IMR-90 (cell line): ENCODE results near the gene FGF12. TPM values are rescaled to one million over a fixed set of nuclear protein-coding genes. Genes with fewer than 3 reads are reported as not detected.

ENCODE experiments used
- ATAC-seq: fragments of 200-7000 bp; cut with Tn5 transposase; 2 replicates; pipeline ENCODE4 v1.9.1; 2020; ENCODE audit warnings: low read depth, mild to moderate bottlenecking, moderate library complexity
- BruUV-seq: library from RNA; stranded (reverse); fragments of 400-500 nt; replicated peaks from 2 replicates; lab custom pipeline; 2021; lab: Mats Ljungman, UMichigan
- CTCF ChIA-PET: fragments of 300-600 bp; formaldehyde crosslinking; extraction: SDS; loops from one replicate; lab custom pipeline; 2021; ENCODE audit warnings: antibody characterized with exemption; lab: Yijun Ruan, JAX
- POLR2A ChIA-PET: fragments of 300-600 bp; sonication (Branson Sonifier 250); formaldehyde crosslinking; loops from one replicate; lab custom pipeline; 2022; ENCODE audit warnings: antibody characterized with exemption; ENCODE audit not compliant: unreplicated experiment; lab: Charles Lee
- DNase-seq: peaks from one replicate; pipeline ENCODE4 v3.0.0; 2013
- H2AFZ ChIP-seq: replicated peaks from 2 replicates; pipeline ENCODE3; 2013; ENCODE audit warnings: low read length, mild to moderate bottlenecking; ENCODE audit not compliant: poor library complexity
- H2AK5ac ChIP-seq: 2 replicates; pipeline ENCODE4 v1.6.1; 2013; ENCODE audit warnings: low read depth, low read length, inconsistent platforms
- H2AK9ac ChIP-seq: replicated peaks from 2 replicates; pipeline ENCODE3; 2013; ENCODE audit warnings: mild to moderate bottlenecking, low read depth, low read length, moderate library complexity; ENCODE audit not compliant: poor library complexity
- H2BK120ac ChIP-seq: 2 replicates; pipeline ENCODE4 v1.6.1; 2013; ENCODE audit warnings: low read depth, low read length, inconsistent platforms
- H2BK15ac ChIP-seq: 3 replicates; pipeline ENCODE4 v1.6.1; 2013; ENCODE audit warnings: low read depth, low read length, inconsistent platforms
- H2BK20ac ChIP-seq: 2 replicates; pipeline ENCODE4 v1.6.1; 2013; ENCODE audit warnings: low read depth, mild to moderate bottlenecking, inconsistent platforms, low read length, moderate library complexity
- H2BK5ac ChIP-seq: 2 replicates; pipeline ENCODE4 v1.6.1; 2013; ENCODE audit warnings: mild to moderate bottlenecking, low read depth, low read length, inconsistent platforms; ENCODE audit not compliant: poor library complexity, severe bottlenecking
- H3K14ac ChIP-seq: replicated peaks from 2 replicates; pipeline ENCODE4 v1.6.1; 2013; ENCODE audit warnings: low read depth, low read length, inconsistent platforms
- H3K18ac ChIP-seq: 2 replicates; pipeline ENCODE4 v1.6.1; 2013; ENCODE audit warnings: low read depth, low read length, control low read depth
- H3K23ac ChIP-seq: 2 replicates; pipeline ENCODE4 v1.6.1; 2013; ENCODE audit warnings: low read depth, low read length, inconsistent platforms
- H3K27ac ChIP-seq: 2 replicates; pipeline ENCODE4 v1.5.1; 2013; ENCODE audit warnings: mild to moderate bottlenecking, control low read depth, low read length; ENCODE audit not compliant: insufficient read depth
- H3K27me3 ChIP-seq: 2 replicates; pipeline ENCODE4 v1.6.1; 2013; ENCODE audit warnings: low read length; ENCODE audit not compliant: control insufficient read depth, insufficient read depth
- H3K36me3 ChIP-seq: 2 replicates; pipeline ENCODE4 v1.6.1; 2013; ENCODE audit warnings: low read length, mixed read lengths; ENCODE audit not compliant: control insufficient read depth, insufficient read depth
- H3K4ac ChIP-seq: 2 replicates; pipeline ENCODE4 v1.6.1; 2013; ENCODE audit warnings: low read depth, low read length, inconsistent platforms
- H3K4me1 ChIP-seq: 2 replicates; pipeline ENCODE4 v1.6.1; 2013; ENCODE audit warnings: low read length, mixed read lengths; ENCODE audit not compliant: control insufficient read depth, insufficient read depth
- H3K4me2 ChIP-seq: 2 replicates; pipeline ENCODE4 v1.6.1; 2013; ENCODE audit warnings: low read depth, mild to moderate bottlenecking, control low read depth, low read length, moderate library complexity
- H3K4me3 ChIP-seq: 2 replicates; pipeline ENCODE4 v1.5.1; 2013; ENCODE audit warnings: low read depth, mild to moderate bottlenecking, control low read depth, low read length, moderate library complexity; ENCODE audit not compliant: insufficient read depth
- H3K56ac ChIP-seq: 2 replicates; pipeline ENCODE4 v1.6.1; 2013; ENCODE audit warnings: low read length, inconsistent platforms; ENCODE audit not compliant: insufficient read depth; ENCODE audit errors: extremely low read depth
- H3K79me1 ChIP-seq, 2 experiments: 2 replicates each; pipeline ENCODE4 v1.6.1; 2013; ENCODE audit warnings: low read length in 2 of 2, inconsistent platforms in 1 of 2, low read depth in 1 of 2
- H3K9ac ChIP-seq: 2 replicates; pipeline ENCODE4 v1.6.1; 2013; ENCODE audit warnings: low read depth, low read length, control low read depth
- H3K9me1 ChIP-seq: 2 replicates; pipeline ENCODE4 v1.6.1; 2013; ENCODE audit warnings: low read length, inconsistent platforms; ENCODE audit not compliant: insufficient read depth
- H3K9me3 ChIP-seq: 2 replicates; pipeline ENCODE4 v1.6.1; 2013; ENCODE audit warnings: low read length; ENCODE audit not compliant: control insufficient read depth, insufficient read depth
- H4K20me1 ChIP-seq: 2 replicates; pipeline ENCODE4 v1.6.1; 2013; ENCODE audit warnings: low read length, inconsistent platforms; ENCODE audit not compliant: insufficient read depth
- H4K5ac ChIP-seq: 2 replicates; pipeline ENCODE4 v1.6.1; 2013; ENCODE audit warnings: mild to moderate bottlenecking, low read depth, low read length, control low read depth
- H4K8ac ChIP-seq, 2 experiments: 2 replicates each; pipeline ENCODE4 v1.6.1; 2013; ENCODE audit warnings: low read depth in 2 of 2, low read length in 2 of 2, control low read depth in 1 of 2, inconsistent platforms in 1 of 2
- H4K91ac ChIP-seq: 2 replicates; pipeline ENCODE4 v1.6.1; 2013; ENCODE audit warnings: low read depth, low read length, inconsistent platforms; ENCODE audit not compliant: insufficient read depth
- BHLHE40 ChIP-seq: fragments of 150-350 bp; IDR thresholded peaks from 2 replicates; pipeline ENCODE4 v1.6.1; 2016; ENCODE audit warnings: mild to moderate bottlenecking, low read depth, low read length
- CEBPB ChIP-seq: IDR thresholded peaks from 2 replicates; pipeline ENCODE4 v1.6.1; 2012; ENCODE audit warnings: low read depth, low read length, improper control_type of control experiment
- CHD1 ChIP-seq: IDR thresholded peaks from 2 replicates; pipeline ENCODE4 v1.6.1; 2012; ENCODE audit warnings: low read depth, low read length, improper control_type of control experiment
- FOS ChIP-seq: fragments of 150-350 bp; IDR thresholded peaks from 2 replicates; pipeline ENCODE4 v1.6.1; 2016; ENCODE audit warnings: low read depth, low read length
- MAFK ChIP-seq: IDR thresholded peaks from 2 replicates; pipeline ENCODE4 v1.6.1; 2012; ENCODE audit warnings: low read depth, low read length, improper control_type of control experiment
- MAZ ChIP-seq: IDR thresholded peaks from 2 replicates; pipeline ENCODE4 v1.6.1; 2012; ENCODE audit warnings: low read depth, mild to moderate bottlenecking, low read length, improper control_type of control experiment, moderate library complexity, borderline replicate concordance
- MXI1 ChIP-seq: IDR thresholded peaks from 2 replicates; pipeline ENCODE4 v1.6.1; 2012; ENCODE audit warnings: low read depth, mild to moderate bottlenecking, low read length, moderate library complexity, borderline replicate concordance
- NFE2L2 ChIP-seq: fragments of 150-350 bp; IDR thresholded peaks from 2 replicates; pipeline ENCODE4 v1.6.1; 2016; ENCODE audit warnings: low read depth, mild to moderate bottlenecking, low read length
- POLR2A ChIP-seq: IDR thresholded peaks from 2 replicates; pipeline ENCODE4 v1.6.1; 2012; ENCODE audit warnings: mild to moderate bottlenecking, low read depth, low read length
- RAD21 ChIP-seq: IDR thresholded peaks from 2 replicates; pipeline ENCODE4 v1.6.1; 2012; ENCODE audit warnings: low read length, improper control_type of control experiment
- RCOR1 ChIP-seq: IDR thresholded peaks from 2 replicates; pipeline ENCODE4 v1.6.1; 2012; ENCODE audit warnings: mild to moderate bottlenecking, low read length, improper control_type of control experiment; ENCODE audit not compliant: insufficient replicate concordance
- RFX5 ChIP-seq: IDR thresholded peaks from 2 replicates; pipeline ENCODE4 v1.8.0; 2012; ENCODE audit warnings: low read depth, mild to moderate bottlenecking, low read length, moderate library complexity
- SMC3 ChIP-seq: fragments of 150-350 bp; IDR thresholded peaks from 2 replicates; pipeline ENCODE4 v1.6.1; 2016; ENCODE audit warnings: low read depth, mild to moderate bottlenecking, antibody characterized with exemption, low read length, moderate library complexity
- dilution Hi-C: fragments of 300-500 bp; cut with HindIII; formaldehyde crosslinking; loops from one replicate; pipeline ENCODE4 v1.14.3; 2018; ENCODE audit warnings: low sequenced_read_pairs; ENCODE audit not compliant: unreplicated experiment
- in situ Hi-C: fragments of 300-500 bp; cut with MboI; formaldehyde crosslinking; loops from 3 replicates; pipeline ENCODE4 v1.14.3; 2019; ENCODE audit warnings: low sequenced_read_pairs, inconsistent platforms, mixed read lengths
- intact Hi-C: fragments of 100-400 bp; cut with micrococcal nuclease; formaldehyde crosslinking; loops from 2 replicates; pipeline ENCODE4 v1.10.0; 2022
- polyA plus RNA-seq, 3 experiments: library from polyadenylated mRNA; depleted of rRNA; stranded (reverse); fragments of >200 nt; gene quantifications; 2 replicates each; pipeline ENCODE4 v1.2.3, GENCODE V29; 2012; ENCODE audit warnings: low replicate concordance in 1 of 3
- total RNA-seq: library from RNA; depleted of rRNA; stranded (reverse); fragments of >200 nt; gene quantifications from 2 replicates; pipeline ENCODE4 v1.2.3, GENCODE V29; 2012
- TF ChIP-seq, protein P1 (sequence below): fragments of 150-350 bp; IDR thresholded peaks from 2 replicates; pipeline ENCODE4 v1.6.1; 2017; ENCODE audit warnings: mild to moderate bottlenecking, antibody characterized with exemption, low read length, low read depth
- TF ChIP-seq, protein P2 (sequence below): conservative IDR thresholded peaks from 2 replicates; pipeline ENCODE4 v1.5.1; 2012; ENCODE audit warnings: mild to moderate bottlenecking, low read depth, low read length, improper control_type of control experiment
- TF ChIP-seq, protein P3 (sequence below): fragments of 150-350 bp; IDR thresholded peaks from 2 replicates; pipeline ENCODE4 v1.6.1; 2016; ENCODE audit warnings: low read depth, mild to moderate bottlenecking, low read length, moderate library complexity, borderline replicate concordance

Gene FGF12
- total and polyA plus RNA-seq, 2 of the 4 experiments (the other 2 are of a cell fraction): not detected

DNA sequence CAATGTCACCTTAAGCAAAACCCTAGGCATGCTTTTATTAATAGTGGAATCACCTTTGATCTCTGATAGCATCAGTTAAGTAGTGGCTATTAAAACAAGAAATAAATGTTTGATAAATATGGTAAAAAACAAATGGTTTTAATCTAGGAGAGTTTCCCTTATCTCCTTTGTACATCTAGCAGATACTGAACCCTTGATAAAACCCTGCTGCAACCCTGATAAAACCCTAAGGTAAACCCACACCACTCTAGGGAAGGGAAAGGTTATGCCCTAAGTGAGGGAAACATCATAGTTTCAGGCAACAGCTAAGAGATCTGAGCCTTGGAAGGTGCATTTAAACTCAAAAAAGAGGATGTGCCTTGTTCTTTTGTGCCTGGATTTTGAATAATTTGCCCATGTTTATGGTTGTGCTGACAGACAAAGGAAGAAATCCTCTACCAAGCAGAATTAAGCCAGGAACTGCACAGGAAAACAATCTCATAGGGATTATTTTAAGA is 309.7 kb downstream of the FGF12 start:
- Histone ChIP-seq H3K4me1 (no peaks in the 10 kb centered on the region), H3K4me2 (no peak overlapping the region), H3K56ac (no peak overlapping the region), H3K4ac (no peak overlapping the region), H2AFZ (no peak overlapping the region), H3K4me3 (no peak overlapping the region), H2BK5ac (no peak overlapping the region), H3K27ac (no peak overlapping the region), H3K18ac (no peak overlapping the region), H3K14ac (no peak overlapping the region), H3K79me1 (no peaks in the 10 kb centered on the region), H3K9ac (no peak overlapping the region), H4K5ac (no peak overlapping the region), H3K9me3 (no peaks in the 10 kb centered on the region), H2BK20ac (no peak overlapping the region), H2BK120ac (no peak overlapping the region), H3K36me3 (no peaks in the 10 kb centered on the region), H4K8ac (no peak overlapping the region), H4K91ac (no peak overlapping the region), H4K20me1 (no peaks in the 10 kb centered on the region), H3K23ac (no peak overlapping the region), H2BK15ac (no peak overlapping the region), H2AK5ac (no peak overlapping the region), H3K9me1 (no peaks in the 10 kb centered on the region), H2AK9ac (no peak overlapping the region), H3K27me3 (no peaks in the 10 kb centered on the region)
- in situ Hi-C loops: no loop called here
- no peak for ATAC-seq
- dilution Hi-C loops: no loop called here
- intact Hi-C loops: no loop called here
- ChIA-PET CTCF (no interaction called here), POLR2A (no interaction called here)
- TF ChIP-seq RFX5: no peak
- no peak for TF ChIP-seq NFE2L2
- TF ChIP-seq MAFK: no peak
- no peak for TF ChIP-seq CHD1
- TF ChIP-seq POLR2A: no peak
- TF ChIP-seq, protein P1, sequence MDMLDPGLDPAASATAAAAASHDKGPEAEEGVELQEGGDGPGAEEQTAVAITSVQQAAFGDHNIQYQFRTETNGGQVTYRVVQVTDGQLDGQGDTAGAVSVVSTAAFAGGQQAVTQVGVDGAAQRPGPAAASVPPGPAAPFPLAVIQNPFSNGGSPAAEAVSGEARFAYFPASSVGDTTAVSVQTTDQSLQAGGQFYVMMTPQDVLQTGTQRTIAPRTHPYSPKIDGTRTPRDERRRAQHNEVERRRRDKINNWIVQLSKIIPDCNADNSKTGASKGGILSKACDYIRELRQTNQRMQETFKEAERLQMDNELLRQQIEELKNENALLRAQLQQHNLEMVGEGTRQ: no peak
- TF ChIP-seq, protein P2, sequence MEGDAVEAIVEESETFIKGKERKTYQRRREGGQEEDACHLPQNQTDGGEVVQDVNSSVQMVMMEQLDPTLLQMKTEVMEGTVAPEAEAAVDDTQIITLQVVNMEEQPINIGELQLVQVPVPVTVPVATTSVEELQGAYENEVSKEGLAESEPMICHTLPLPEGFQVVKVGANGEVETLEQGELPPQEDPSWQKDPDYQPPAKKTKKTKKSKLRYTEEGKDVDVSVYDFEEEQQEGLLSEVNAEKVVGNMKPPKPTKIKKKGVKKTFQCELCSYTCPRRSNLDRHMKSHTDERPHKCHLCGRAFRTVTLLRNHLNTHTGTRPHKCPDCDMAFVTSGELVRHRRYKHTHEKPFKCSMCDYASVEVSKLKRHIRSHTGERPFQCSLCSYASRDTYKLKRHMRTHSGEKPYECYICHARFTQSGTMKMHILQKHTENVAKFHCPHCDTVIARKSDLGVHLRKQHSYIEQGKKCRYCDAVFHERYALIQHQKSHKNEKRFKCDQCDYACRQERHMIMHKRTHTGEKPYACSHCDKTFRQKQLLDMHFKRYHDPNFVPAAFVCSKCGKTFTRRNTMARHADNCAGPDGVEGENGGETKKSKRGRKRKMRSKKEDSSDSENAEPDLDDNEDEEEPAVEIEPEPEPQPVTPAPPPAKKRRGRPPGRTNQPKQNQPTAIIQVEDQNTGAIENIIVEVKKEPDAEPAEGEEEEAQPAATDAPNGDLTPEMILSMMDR: no peak
- no peak for TF ChIP-seq MXI1
- TF ChIP-seq CEBPB: no peak
- no peak for TF ChIP-seq RAD21
- TF ChIP-seq MAZ: no peak
- no peak for TF ChIP-seq FOS
- TF ChIP-seq, protein P3, sequence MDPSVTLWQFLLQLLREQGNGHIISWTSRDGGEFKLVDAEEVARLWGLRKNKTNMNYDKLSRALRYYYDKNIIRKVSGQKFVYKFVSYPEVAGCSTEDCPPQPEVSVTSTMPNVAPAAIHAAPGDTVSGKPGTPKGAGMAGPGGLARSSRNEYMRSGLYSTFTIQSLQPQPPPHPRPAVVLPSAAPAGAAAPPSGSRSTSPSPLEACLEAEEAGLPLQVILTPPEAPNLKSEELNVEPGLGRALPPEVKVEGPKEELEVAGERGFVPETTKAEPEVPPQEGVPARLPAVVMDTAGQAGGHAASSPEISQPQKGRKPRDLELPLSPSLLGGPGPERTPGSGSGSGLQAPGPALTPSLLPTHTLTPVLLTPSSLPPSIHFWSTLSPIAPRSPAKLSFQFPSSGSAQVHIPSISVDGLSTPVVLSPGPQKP: no peak
- TF ChIP-seq BHLHE40: no peak
- no peak for TF ChIP-seq RCOR1
- no peak for TF ChIP-seq SMC3
- BruUV-seq: no TSS peak
- DNase-seq: no peak
